ENCODE results near the gene KCNN4. TPM values are rescaled to one million over a fixed set of nuclear protein-coding genes. Genes with fewer than 3 reads are reported as not detected.
A peak's percentile ranks its signal among the peaks of the same experiment; 100 is the strongest.

Gene KCNN4
- total and polyA plus RNA-seq, 2 of the 13 experiments (the other 11 are each of a cell fraction or from before 2014, with no cell fraction given) = 0.13 to 0.25 TPM

GRCh38 chr19:43779147-43779819 is 1.5 kb downstream of the KCNN4 start:
- FAIRE-seq (no peak), ATAC-seq (no peak), DNase-seq (ENCODE audit: low spot score) (no peak)
- Histone ChIP-seq H3K4me1 (ENCODE audit: insufficient read depth, low read length) (peaks cover 39% of the 10 kb centered on the region), H3K27me3 (ENCODE audit: control insufficient read depth in 1 of 2, insufficient read depth in 2 of 2, low read length in 2 of 2) (peaks cover 1 to 3% of the 10 kb centered on the region in 2 experiments; a peak in 1 of 5 replicates), H3K4me3 (replicated peaks in 1 of 3; ENCODE audit: insufficient read depth in 1 of 3, low read depth in 2 of 3, low read length in 3 of 3) (no peak overlapping the region), H3K27ac (ENCODE audit: extremely low read length, insufficient read depth, low read length) (no peak overlapping the region), H2AFZ (ENCODE audit: low read length) (no peak overlapping the region), H3K79me2 (ENCODE audit: insufficient read depth, low read length) (no peaks in the 10 kb centered on the region), H3K36me3 (replicated peaks in 1 of 2; ENCODE audit: control insufficient read depth in 1 of 2, insufficient read depth in 2 of 2, low read length in 2 of 2) (no peaks in the 10 kb centered on the region), H3K4me2 (ENCODE audit: low read depth, low read length) (peak overlapping the region; percentile 24; the same call in 1 of the 2 replicates), H4K20me1 (ENCODE audit: insufficient read depth, low read length) (no peaks in the 10 kb centered on the region), H3K9ac (ENCODE audit: insufficient read depth, low read depth, low read length) (no peak overlapping the region), H3K9me3 (ENCODE audit: low read length) (no peaks in the 10 kb centered on the region)
- ChIA-PET POLR2A (no interaction called here), CTCF (ENCODE audit: low intra/inter-chr PET ratio, low total read pairs) (no interaction called here)
- in situ Hi-C loops (cut with HindIII; ENCODE audit: extremely low pct_ligation_motif_present, low pct_unique_long_range_greater_than_20kb) (no loop called here), intact Hi-C loops (cut with micrococcal nuclease; ENCODE audit: unreplicated experiment) (no loop called here)
- WGBS (ENCODE audit: low lambda C conversion rate) = 74% methylated on average over 11 of the region's 16 CpGs
- no TSS peak for BruUV-seq (replicated peaks)
- TF ChIP-seq HOXA3 (CRISPR knock-in tag; IDR thresholded peaks at IDR 0.05) (no peak), ZNF484 (CRISPR knock-in tag; IDR thresholded peaks at IDR 0.05; ENCODE audit: borderline replicate concordance, low read depth) (no peak), ZNF317 (CRISPR knock-in tag; IDR thresholded peaks at IDR 0.05) (no peak), SNAI1 (CRISPR knock-in tag; IDR thresholded peaks at IDR 0.05; ENCODE audit: borderline replicate concordance) (no peak), KLF9 (CRISPR knock-in tag; IDR thresholded peaks at IDR 0.05; ENCODE audit: low read depth) (no peak), ZNF441 (CRISPR knock-in tag; IDR thresholded peaks at IDR 0.05; ENCODE audit: borderline replicate concordance) (no peak), CENPBD1 (CRISPR knock-in tag; IDR thresholded peaks at IDR 0.05; ENCODE audit: borderline replicate concordance, low read depth) (no peak), PAX8 (CRISPR knock-in tag; IDR thresholded peaks at IDR 0.05; ENCODE audit: borderline replicate concordance) (no peak), USF2 (IDR thresholded peaks at IDR 0.05; ENCODE audit: low read depth, low read length) (no peak), USF2 (CRISPR knock-in tag; IDR thresholded peaks at IDR 0.05; ENCODE audit: borderline replicate concordance) (no peak), ZSCAN31 (CRISPR knock-in tag; IDR thresholded peaks at IDR 0.05; ENCODE audit: low read depth) (no peak), ZNF101 (CRISPR knock-in tag; IDR thresholded peaks at IDR 0.05; ENCODE audit: borderline replicate concordance, low read depth) (no peak), BCL6 (CRISPR knock-in tag; IDR thresholded peaks at IDR 0.05) (no peak), ZNF773 (CRISPR knock-in tag; IDR thresholded peaks at IDR 0.05; ENCODE audit: borderline replicate concordance) (no peak), MTF2 (CRISPR knock-in tag; IDR thresholded peaks at IDR 0.05; ENCODE audit: borderline replicate concordance) (no peak), PBX2 (CRISPR knock-in tag; IDR thresholded peaks at IDR 0.05) (no peak)
